Lung (tissue), 12 donors: ENCODE results near the gene SLC16A12. TPM values are rescaled to one million over a fixed set of nuclear protein-coding genes. Genes with fewer than 3 reads are reported as not detected.
A peak's percentile ranks its signal among the peaks of the same experiment; 100 is the strongest.

Experiments
- ATAC-seq: fragments of 200-7000 bp; cut with Tn5 transposase; one replicate; pipeline ENCODE4 v1.9.1; 2020; ENCODE audit warnings: moderate number of reproducible peaks; ENCODE audit not compliant: insufficient read depth, low FRiP score
- DNase-seq, 3 donors: peaks; one replicate each; pipeline ENCODE4 v3.0.0-alpha.2; 2013 to 2017
- H3K27ac ChIP-seq, 2 donors: one replicate each; pipeline ENCODE4 v1.5.1; 2013; ENCODE audit warnings: mild to moderate bottlenecking in 2 of 2, moderate library complexity in 2 of 2, control low read depth in 1 of 2, inconsistent platforms in 1 of 2, low read depth in 1 of 2, low read length in 1 of 2
- H3K27me3 ChIP-seq, 3 donors: one replicate each; pipeline ENCODE4 v1.5.1; 2013; ENCODE audit warnings: low read length in 2 of 3; ENCODE audit not compliant: control insufficient read depth in 3 of 3, insufficient read depth in 3 of 3
- H3K36me3 ChIP-seq, 4 donors: one replicate each; pipeline ENCODE4 v1.5.1; 2013; ENCODE audit warnings: low read length in 4 of 4, mild to moderate bottlenecking in 1 of 4, moderate library complexity in 1 of 4; ENCODE audit not compliant: control insufficient read depth in 4 of 4, insufficient read depth in 4 of 4
- H3K4me1 ChIP-seq, 5 donors: one replicate each; pipeline ENCODE4 v1.5.1; 2013; ENCODE audit warnings: low read length in 5 of 5, mild to moderate bottlenecking in 2 of 5, moderate library complexity in 1 of 5; ENCODE audit not compliant: control insufficient read depth in 5 of 5, insufficient read depth in 5 of 5
- H3K4me3 ChIP-seq: one replicate; pipeline ENCODE4 v1.5.1; 2013; ENCODE audit warnings: mild to moderate bottlenecking, control low read depth, moderate library complexity
- H3K9ac ChIP-seq, 2 donors: one replicate each; pipeline ENCODE4 v1.5.1; 2013; ENCODE audit warnings: low read length in 2 of 2, control low read depth in 1 of 2; ENCODE audit not compliant: insufficient read depth in 1 of 2
- H3K9me3 ChIP-seq, 4 donors: one replicate each; pipeline ENCODE4 v1.5.1; 2013; ENCODE audit warnings: low read length in 3 of 4, mild to moderate bottlenecking in 1 of 4, moderate library complexity in 1 of 4; ENCODE audit not compliant: control insufficient read depth in 4 of 4, insufficient read depth in 3 of 4
- CTCF ChIP-seq: IDR thresholded peaks from 2 replicates; pipeline ENCODE4 v1.5.1; 2012; ENCODE audit warnings: mild to moderate bottlenecking; ENCODE audit errors: control extremely low read depth, extremely low read depth
- WGBS, 2 donors: extraction: QIAGEN DNeasy Blood & Tissue Kit; methylation state at CpG; one replicate each; pipeline ENCODE4 v1.1.7; 2013; 5-methylcytosine and 5-hydroxymethylcytosine counted together
- polyA plus RNA-seq, 2 donors: library from polyadenylated mRNA; stranded (reverse); fragments of 200-250 nt; gene quantifications; one replicate each; pipeline ENCODE4 v1.2.1, GENCODE V29; 2013
- total RNA-seq, 2 donors: library from RNA; depleted of rRNA in 1 of 2; stranded (reverse); fragments of >200 nt in 1 of 2; gene quantifications; one replicate each; pipeline ENCODE4 v1.2.1, GENCODE V29; 2014 to 2021
- donor health status: control.
- donor health status: control.
- donor health status: Bipolar disorder and iron deficiency.
- donor health status: healthy.
- donor health status: DM: yes; HTN: yes; CAD: no.

SLC16A12 gene
- total and polyA plus RNA-seq, 4 donors = 0.45 to 4.6 (median 1.3) TPM

- H3K4me1 ChIP-seq = peaks cover 4 to 25% (median 9%) of the 10 kb centered on the region in 5 donors
- WGBS, 2 donors = 70 to 95% methylated on average over 2 of the region's 2 CpGs
These were observed 114.3 kb downstream of the SLC16A12 start for GRCh38 chr10:89421018-89421476.

GRCh38 chr10:89419548-89419947 lies 115.8 kb downstream of the SLC16A12 start:
- Histone ChIP-seq H3K4me1 (peaks cover 4 to 35% (median 9%) of the 10 kb centered on the region in 5 donors), H3K9me3 (no peaks in the 10 kb centered on the region), H3K27ac (no peak overlapping the region), H3K27me3 (no peaks in the 10 kb centered on the region), H3K9ac (no peak overlapping the region), H3K36me3 (peaks cover 6 to 22% (median 17%) of the 10 kb centered on the region in 4 donors), H3K4me3 (no peak overlapping the region)
- 38 to 50% methylated on average over 3 of the region's 3 CpGs for WGBS, 2 donors
- no peak for ATAC-seq
- peak in 2 of 3 donors; percentile 52 to 53 for DNase-seq
- TF ChIP-seq CTCF = no peak

More at GRCh38 chr10:89421018-89421476, 114.3 kb downstream of the SLC16A12 start:
- no peak overlapping the region for H3K27ac ChIP-seq
- no peaks in the 10 kb centered on the region for H3K9me3 ChIP-seq
- no peak for TF ChIP-seq CTCF
- no peaks in the 10 kb centered on the region for H3K27me3 ChIP-seq
- DNase-seq (peak in 2 of 3 donors; percentile 61 to 72), ATAC-seq (peak; percentile 72)
- H3K36me3 ChIP-seq = peaks cover 6 to 22% (median 17%) of the 10 kb centered on the region in 4 donors
- no peak overlapping the region for H3K9ac ChIP-seq
- no peak overlapping the region for H3K4me3 ChIP-seq

GRCh38 chr10:89416465-89416864 lies 118.9 kb downstream of the SLC16A12 start:
- H3K4me3 ChIP-seq = no peak overlapping the region
- no peak for TF ChIP-seq CTCF

More at GRCh38 chr10:89416465-89416864, 118.9 kb downstream of the SLC16A12 start:
- H3K27me3 ChIP-seq = no peaks in the 10 kb centered on the region
- peaks cover 6 to 24% (median 17%) of the 10 kb centered on the region in 4 donors for H3K36me3 ChIP-seq
- peak overlapping the region in 1 of 2 donors; percentile 13 for H3K9ac ChIP-seq
- H3K4me1 ChIP-seq = peaks cover 4 to 35% (median 9%) of the 10 kb centered on the region in 5 donors
- peaks cover 0 to 3% (median 0%) of the 10 kb centered on the region in 4 donors for H3K9me3 ChIP-seq
- no peak overlapping the region for H3K27ac ChIP-seq
- DNase-seq (no peak), ATAC-seq (no peak)
- WGBS, 2 donors = 79 to 92% methylated on average over 1 of the region's 1 CpG
